Suppressor macrophage treated with lipopolysaccharide for 1 hour (primary cell): ENCODE results near the gene RC3H1.
"Not testable (repeated sequence)": the region's sequence is repeated elsewhere in the genome, so short reads cannot be mapped to it uniquely, and the experiment has no call there.

Source experiments
- DNase-seq, 3 donors: peaks; one replicate each; pipeline ENCODE4 v3.0.0-alpha.2; 2020 to 2022

RC3H1 gene

DNA sequence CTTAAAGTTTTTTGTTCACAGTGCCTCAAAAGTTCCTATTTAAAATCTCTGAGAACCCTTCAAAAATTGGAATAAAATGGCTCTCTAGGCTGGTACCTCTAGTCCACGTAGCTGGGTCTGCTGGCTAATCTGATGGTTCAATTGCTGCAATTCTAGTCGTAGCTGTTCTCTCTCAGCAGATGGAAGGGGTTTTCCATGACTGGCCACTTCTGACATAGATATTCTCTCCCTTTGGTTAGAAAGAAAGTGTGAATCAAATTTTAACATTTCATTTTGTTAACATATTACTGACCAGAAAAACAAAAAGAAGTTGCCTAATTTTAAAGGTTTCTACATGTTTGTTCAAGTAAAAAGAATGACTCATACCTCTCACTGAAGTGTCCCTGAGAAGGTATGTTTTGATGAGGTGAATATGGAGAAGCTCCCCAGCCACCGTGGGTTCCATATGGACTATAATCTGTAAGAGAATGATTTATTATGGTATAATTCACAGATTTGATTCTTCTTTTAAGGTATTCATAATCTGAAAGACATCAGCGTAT is 75.7 kb downstream of the RC3H1 start:
- no peak for DNase-seq

DNA sequence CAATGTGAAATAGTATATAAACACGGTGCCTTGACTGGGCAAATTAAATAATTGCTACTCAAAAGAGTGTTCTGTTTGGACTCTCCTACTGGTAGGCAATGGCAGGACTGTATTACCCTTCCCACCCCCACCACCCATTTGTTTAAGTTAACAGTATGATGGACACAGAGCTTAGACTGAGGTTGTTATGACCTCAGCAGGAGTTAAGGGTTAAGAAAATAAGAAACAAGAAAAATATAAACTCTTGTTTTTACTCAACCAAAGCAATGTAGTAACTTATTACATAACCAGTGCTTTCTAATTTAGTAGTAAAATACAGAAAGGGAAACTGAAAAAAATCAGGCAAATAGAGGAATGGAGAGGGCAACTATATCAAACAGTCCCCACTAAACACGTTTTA is 85.1 kb downstream of the RC3H1 start:
- DNase-seq, result no peak

DNA sequence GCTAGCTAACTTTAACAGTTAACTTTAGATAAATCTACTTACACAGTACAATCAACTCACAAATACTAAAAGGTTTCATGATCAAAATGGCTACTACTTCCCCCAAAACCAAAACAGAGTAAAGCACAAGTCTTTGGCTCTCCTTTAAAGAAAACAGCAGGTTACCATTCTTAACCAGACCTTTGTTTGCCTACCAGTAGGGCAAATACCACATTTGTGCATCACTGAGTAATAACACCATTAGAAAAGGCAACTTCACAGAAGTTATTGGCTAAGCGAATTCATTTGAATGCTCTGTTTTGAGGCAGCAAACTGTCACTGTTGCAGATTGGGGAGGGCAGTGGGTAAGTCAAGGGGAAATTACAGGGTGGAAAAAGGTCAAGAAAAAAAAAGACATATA is 87.7 kb downstream of the RC3H1 start:
- no peak for DNase-seq

DNA sequence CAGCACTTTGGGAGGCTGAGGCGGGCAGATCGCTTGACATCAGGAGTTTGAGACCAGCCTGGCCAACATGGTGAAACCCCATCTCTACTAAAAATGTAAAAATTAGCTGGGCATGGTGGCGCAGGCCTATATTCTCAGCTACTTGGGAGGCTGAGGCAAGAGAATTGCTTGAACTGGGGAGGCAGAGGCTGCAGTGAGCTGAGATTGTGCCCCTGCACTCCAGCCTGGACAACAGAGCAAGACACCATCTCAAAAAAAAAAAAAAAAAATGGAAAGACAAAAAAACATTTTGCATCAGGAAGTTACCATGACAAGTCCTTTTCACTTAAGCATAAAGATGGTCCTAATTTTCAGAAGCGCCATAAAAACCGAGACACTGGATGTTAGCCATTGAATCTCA is 91.6 kb downstream of the RC3H1 start:
- DNase-seq, result not testable (repeated sequence)

DNA sequence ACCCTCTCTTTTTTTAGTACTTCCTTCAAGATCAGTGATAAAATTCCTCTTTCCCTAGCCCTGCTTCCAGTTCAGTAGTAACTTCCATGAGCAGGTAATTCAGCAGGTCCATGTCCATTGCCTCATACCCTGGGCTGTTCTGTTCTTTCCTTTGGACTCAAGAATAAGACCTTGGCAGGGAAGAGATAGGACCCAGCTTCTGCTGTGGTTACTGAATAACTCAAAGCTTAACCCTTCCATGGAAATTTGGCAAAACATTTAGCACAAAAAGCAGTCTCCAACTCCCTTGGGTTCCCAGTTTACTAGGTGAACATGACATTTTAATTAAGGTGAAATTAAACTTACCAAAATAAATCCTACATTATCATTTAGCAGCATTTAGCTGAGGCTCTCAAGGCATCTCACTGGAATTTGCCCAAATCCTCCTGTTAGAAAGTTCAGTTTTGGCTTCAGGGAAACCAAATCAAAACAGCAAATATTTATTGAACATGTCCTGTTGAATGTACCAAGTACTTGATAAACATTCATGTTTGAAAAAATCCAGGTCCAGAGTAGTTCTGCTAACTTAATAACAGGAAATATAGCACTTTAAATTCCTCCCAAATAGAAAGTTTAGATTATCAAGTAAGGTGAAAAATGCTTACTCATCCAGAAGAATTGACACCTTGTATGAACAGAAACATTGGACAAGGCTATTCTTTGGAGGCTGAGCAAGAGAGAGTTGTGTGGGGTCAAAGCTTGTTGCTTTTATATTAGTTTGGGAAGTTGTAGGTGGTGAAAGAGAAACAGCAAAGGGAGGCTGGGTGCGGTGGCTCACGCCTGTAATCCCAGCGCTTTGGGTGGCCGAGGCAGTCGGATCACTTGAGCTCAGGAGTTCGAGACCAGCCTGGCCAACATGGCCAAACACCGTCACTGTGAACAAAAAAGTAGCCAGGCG is 96.6 kb downstream of the RC3H1 start:
- no peak for DNase-seq

DNA sequence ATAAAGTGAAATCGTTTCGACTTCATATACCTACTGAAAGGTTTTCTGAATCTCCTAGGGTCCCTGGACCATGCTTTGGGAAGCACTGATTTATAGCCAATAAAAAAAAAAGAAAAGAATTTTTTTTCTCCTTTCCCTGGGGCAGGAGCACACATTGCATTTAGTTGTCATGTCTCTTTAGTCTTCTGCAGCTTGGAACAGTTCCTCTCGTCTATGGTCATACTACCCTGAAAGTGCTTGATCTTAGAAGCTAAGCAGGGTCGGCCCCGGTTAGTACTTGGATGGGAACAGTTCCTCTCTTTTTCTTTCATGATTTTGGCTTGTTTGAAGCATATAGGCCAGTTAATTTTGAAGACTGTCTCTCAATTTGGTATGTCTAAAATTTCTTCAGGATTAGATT is 101.3 kb downstream of the RC3H1 start:
- no peak for DNase-seq

DNA sequence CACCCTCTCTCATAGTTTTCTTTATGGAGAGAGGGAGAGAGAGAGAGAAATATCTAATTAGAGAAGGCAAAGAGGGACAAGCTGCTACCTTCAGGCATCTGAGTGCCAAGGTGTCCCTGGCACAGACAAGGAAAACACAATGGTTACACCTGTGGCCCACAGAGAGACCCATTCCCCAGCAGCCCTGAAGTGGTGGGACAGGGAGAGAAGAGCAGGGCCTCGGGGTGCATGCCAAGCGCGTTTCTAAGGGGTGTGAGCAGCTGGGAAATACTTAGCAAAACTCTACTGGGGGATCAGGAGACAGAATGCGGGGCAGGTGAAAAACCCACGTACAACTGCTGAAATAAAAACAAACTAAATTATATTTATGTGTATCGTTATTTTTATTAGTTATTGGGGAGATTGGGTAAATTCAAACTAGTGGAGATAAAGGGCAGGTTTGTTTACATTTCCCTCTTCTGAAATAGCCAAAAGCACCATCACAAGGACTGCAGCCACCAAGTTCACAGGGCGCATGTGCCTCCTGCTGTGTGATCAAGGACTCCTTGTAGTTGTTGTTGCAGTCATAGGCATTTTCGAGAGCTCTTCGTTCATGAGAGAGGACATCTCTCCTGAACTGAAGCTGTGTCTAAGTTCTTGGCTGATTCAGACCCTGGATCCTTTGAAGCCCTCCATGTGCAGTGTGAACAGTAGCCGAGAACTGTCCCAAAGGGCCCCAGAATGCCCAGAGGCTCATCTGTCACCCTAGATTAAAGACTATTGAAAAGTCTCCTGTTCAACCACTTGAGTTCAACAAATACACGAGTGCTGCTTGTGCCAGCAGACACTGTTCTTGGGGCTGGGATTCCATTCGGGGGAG is 104.3 kb downstream of the RC3H1 start:
- no peak for DNase-seq

DNA sequence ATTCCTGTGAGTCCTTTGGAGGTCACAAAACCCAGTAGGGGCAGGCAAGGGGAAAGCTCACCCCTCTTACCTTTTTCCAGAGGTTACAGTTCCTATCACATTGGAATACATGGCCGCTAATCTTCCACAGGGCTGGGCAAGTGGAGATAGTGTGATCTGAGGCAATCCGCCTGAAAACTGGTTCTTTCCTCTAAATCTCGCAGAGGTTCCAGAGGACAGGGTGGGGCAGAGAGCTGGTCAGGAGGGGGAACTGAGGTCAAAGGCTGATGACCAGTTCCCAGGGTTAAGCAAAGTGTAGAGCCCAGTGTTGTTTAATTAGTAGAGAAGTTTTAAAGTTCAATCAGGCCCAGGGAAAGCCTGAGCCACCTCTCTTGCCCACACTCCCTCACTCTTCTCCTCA is 105.0 kb downstream of the RC3H1 start, which contains the start of gene SERPINC1:
TSS of gene SERPINC1 (minus strand) at position 179 of the 400 bp plus-strand sequence. CDS start at position 111, 68 bp downstream.
- DNase-seq, result no peak

DNA sequence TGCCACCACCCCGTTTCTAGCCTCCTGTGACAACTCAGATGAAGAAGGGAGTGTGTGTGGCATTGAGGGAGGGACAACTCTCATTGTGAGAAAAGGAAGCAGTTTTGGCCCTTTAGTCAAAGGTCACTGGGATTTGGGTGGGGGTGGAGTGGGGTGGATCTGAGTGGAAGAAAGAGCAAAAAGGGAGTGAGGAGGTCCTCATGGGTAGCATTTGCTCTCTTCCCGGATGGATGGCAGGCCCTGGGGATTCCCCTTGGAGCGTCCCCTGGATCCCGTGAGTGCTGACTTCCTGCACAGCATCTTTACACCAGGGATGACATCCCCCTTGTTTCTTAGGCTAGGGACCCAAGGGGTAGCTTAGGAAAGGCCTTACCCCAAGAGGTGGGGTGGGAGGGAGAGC is 105.5 kb downstream of the RC3H1 start:
- no peak for DNase-seq

DNA sequence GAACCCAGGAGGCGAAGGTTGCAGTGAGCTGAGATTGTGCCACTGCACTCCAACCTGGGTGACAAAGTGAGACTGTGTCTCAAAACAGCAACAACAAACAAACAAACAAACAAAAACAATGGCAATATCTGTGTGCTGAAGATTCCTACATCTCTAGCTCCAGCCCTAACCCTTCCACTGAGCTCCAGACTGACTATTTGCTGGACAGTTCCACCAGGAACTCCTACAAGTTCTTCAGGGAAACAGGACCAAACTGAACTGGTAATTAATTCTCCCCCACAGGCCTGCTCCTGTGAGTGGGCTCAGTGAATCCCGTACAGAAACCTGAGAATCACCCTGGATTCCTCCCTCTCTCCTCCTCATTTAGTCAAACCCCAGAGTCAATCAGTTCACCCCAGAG is 106.6 kb downstream of the RC3H1 start:
- DNase-seq, result no peak

DNA sequence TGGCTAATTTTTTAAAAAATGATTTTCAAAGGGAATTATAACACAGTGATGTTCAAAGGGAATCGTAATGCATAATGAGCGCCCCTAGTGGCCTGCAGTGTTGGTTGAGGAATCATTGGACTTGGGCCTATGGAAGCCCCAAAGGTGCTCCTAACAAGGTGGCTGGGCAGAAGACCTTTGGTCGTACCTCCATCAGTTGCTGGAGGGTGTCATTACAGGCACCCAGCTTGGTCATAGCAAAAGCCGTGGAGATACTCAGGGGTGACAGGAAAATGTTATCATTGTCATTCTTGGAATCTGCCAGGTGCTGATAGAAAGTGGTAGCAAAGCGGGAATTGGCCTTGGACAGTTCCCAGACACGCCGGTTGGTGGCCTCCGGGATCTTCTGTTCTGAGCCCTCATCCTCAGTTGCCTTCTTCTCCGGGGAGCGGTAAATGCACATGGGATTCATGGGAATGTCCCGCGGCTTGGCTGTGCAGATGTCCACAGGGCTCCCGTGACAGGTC is 107.7 kb downstream of the RC3H1 start:
- DNase-seq, result peak; percentile 21 to 40 (median 25)

DNA sequence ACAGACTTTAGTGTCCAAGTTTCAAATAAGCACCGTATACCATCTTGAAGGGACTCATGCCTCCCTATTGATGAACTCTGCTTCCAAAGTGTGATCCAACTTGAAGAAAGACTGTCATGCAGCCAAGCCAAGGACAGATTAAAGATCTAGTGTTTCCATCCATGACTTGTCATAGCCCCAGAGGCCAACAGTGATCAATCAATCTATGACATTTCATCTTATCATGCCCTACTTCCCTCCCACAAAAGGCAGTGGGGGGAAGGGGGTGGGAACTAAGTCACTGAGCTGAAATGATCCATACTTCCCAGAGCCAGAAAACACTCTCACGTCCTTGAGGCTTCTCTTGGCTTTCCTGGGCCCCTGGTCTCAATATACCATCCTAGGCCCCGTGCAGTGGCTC is 109.0 kb downstream of the RC3H1 start:
- no peak for DNase-seq

DNA sequence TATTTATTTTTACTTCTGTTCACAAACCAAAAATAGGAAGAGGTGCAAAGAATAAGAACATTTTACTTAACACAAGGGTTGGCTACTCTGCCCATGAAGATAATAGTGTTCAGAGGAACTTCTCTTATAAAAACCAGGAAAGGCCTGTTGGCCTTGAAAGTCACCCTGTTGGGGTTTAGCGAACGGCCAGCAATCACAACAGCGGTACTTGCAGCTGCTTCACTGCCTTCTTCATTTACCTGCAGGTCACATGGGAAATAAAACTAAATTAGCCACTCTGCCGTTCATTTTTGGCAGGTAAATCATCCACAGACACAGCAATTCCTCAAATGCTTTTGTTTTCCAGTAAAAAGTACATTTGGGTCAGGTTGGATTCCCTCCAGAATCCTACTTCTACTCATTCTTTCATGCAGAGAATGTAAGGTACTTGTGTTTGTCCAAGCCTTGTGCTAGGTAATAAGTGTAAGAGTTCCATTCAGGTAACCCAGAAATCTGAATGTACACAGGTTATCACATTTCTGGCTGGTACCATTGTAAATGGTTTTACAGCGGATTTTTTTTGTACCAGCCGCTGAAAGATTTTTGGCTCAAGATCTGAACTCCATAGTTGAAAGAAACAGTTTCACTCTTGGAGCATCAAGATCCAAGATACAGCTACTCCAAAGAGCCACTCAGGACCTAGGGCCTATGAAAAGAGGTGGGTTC is 118.2 kb downstream of the RC3H1 start:
- DNase-seq, result no peak

DNA sequence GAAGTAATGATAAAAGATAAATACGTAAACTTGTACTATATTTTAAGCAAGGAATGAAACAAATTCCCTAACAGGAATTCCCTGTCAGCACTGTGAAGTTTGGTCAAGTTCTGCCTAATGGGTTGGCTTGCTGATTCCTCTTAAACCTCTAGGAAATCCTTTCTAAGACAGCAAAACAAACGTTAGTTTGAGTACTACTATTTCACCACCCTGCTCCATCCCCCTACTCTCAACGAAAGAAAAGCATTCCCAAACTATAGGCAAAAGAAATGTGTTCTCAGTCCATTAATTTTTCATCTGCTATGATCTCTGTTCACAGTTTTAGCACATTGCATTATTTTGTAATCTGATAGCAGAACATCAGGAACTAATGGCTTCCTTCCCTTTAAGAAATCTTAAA is 121.2 kb downstream of the RC3H1 start:
- DNase-seq, result no peak

DNA sequence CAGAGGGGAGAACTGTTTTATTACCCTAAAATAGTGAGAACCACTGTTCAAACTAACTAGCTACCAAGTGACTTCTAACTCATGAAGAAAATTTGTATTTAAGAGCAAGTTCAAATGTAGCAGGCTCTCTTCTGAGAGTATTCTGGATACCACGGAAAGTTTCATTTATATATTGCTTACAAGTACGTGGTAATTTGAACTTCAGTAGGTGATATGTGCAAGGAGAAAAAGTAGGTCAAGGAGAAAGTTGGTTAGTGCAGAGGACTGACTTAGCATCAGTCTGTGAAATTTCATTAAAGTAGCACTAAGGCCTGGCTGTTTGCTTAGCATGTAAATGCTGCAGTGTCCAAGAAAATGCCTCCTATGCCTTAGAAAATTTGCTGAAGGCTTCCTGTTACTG is 121.7 kb downstream of the RC3H1 start:
- DNase-seq, result no peak

DNA sequence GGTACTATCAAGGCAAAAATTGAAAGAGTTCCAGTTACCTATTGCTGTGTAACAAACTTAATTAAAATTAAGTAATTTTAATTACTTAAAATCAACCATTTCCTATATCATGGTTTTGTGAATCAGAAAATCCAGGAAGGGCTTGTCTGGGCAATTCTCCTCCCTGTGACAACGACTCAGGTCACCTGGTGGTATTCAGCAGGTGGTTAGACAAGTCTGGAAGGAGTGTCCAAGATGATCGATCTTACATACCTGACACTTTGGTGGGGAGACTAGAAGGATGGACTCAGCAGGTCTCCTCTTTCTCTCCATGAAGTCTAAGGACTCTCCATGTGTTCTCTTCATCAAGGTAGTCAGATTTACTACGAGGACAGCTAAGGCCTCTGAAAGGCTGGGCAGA is 128.0 kb downstream of the RC3H1 start:
- no peak for DNase-seq

DNA sequence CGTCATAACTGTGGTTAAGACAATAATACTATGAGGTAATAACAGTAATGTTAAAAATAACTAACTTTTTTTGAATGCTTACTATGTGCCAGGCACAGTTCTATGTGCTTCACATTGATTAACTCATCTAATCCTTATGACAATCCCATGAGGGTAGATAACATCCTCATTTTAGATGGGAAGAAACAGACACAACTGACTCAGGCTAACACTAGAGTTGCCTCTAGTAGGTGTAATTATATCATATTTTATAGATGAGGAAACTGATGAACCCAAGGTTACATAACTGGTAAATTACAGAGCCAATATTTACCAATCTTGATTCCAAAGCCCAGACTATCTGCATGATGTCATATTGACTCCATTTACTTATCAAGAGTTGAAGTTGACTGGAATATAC is 128.5 kb downstream of the RC3H1 start:
- peak; percentile 14 to 38 (median 32) for DNase-seq

DNA sequence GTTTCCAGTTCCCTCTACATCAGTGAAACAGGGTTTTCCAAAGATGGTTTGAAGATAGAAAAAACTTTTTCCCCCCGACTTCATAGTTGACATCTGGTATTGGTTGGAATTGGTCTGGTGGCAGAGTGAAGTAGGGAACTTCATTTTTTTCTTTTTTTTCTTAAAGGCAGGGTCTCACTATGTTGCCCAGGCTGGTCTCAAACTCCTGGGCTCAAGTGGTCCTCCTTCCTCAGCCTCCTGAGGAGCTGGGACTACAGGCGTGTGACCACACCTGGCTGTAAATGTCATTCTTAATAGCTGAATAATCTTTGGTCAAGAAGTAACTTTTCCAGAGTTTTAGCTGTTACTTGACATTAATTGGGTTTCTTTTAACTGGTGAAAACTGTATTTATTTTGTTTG is 132.3 kb downstream of the RC3H1 start:
- no peak for DNase-seq

DNA sequence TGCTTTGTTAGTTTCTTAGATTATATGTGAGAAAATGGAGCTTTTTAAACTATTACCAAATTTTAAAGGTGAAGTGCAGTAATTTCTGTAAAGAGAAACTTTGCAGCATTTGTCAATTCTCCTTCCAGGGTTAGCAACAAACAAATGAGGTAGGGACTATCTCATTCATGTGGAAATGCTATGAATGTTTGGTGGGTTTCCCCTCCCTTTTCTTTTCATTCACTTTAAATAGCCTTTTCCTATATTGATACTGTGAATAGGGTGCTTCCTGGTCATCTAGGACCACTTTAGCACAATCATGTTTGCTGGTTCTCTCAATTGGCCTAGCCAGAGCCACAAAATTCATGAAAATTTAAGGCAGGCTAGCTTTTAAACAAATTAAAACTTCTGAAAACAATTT is 133.4 kb downstream of the RC3H1 start:
- no peak for DNase-seq

DNA sequence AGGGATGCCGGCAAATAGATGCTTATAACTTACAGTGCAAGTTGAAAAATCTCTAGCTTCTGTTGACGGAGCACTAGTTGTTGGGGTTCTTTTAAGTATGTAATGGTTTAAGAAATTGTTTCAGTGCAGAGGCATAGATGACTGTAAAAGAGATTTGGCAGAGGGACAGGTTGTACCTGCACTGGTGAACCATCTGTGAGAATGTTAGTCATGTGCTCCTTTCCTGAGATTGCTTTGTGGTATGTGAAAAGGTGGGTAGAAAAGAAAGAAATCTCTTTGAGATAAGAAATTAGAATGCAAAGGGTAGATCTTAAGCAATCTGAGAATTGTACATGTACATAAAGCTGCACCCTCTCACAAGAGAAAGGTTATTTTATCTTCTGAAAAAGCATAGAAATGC is 134.5 kb downstream of the RC3H1 start:
- no peak for DNase-seq

DNA sequence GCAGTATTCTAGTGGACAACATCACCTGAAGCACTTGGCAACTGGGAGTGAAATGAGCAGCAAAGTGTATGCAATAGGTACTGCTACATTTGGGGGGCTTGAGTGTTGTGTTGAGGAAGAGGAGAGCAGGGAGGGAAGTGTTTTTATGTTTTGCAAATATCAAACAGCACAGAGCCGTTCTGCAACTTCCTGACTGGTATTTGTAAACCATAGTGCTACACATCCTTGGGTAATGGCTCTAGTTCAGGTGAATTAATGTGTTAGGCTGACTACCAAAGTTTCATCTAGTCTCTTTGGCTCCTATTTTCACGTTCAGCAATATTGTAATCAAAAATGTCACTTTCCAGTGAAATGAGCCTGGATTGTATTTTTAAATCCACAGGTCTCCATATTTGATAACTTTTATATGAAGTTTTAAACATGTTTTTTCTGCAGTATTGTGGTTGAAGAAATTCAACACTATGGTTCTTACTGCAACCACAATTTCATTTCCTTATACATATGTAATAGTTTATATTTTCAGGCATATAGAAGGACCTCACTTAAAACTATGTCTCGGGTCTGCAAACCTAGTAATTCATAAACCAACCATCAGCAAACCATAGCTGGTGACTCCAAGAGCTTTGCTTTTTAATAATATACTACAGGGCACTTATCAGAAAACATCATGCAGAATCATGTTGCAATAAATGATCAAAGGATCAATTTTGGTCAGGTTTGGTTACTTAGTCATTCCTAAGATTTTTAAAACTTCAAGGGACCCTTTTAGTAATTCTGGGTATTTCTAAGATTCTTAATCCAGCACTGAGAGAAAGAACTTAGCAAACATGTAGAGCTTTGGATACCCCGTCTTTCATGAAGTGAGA is 135.2 kb downstream of the RC3H1 start:
- no peak for DNase-seq

DNA sequence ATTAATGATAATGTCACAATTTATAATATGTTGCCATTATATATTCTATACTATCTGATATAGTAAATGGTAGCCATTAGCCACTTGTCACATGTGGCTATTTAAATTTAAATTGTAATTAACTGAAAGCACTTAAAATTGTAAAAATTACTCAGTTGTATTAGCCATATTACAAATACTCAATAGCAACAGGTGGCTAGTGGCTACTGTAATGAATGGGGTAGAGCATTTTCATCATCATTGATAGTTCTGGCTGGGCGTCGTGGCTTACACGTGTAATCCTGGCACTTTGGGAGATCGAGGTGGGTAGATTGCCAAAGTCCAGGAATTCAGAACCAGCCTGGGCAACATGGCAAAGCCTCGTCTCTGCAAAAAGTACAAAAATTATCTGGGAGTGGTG is 137.5 kb downstream of the RC3H1 start:
- no peak for DNase-seq
